Liver (tissue), 3 donors: ENCODE data around the gene RAB32.

Experiments
- GABPA ChIP-seq, 2 donors: IDR thresholded peaks in 1 of 2; conservative IDR thresholded peaks in 1 of 2; 2 replicates each; pipeline ENCODE4 v1.6.1; 2016; ENCODE audit warnings: antibody characterized with exemption in 2 of 2, mild to moderate bottlenecking in 1 of 2, moderate library complexity in 1 of 2
- TF ChIP-seq, protein P1 (sequence below): fragments of 150-350 bp; IDR thresholded peaks from 2 replicates; pipeline ENCODE4 v1.5.1; 2017; ENCODE audit warnings: improper control_type of control experiment, low read depth, low read length; ENCODE audit not compliant: missing input control
- donor health status: healthy.
- donor health status: healthy.

DNA sequence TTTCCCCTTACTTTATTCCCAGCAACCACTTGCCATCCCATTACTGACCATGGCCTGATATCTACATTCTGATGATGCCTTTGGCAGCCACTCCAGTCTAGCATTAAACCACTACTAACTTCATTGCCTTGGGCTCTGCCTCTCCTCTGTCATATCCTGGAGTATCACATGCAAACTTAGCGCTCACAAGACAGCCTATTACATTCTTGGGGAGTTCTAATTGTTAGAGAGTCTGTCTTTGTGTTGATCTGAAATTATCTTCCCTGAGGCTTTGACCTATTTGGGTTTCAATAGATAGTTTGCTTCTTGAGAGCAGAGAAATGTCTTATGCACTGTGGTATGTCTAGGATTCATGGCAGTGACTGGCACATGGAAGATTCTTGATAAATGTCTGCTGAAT, 40.5 kb upstream of the RAB32 start:
- TF ChIP-seq, protein P1, sequence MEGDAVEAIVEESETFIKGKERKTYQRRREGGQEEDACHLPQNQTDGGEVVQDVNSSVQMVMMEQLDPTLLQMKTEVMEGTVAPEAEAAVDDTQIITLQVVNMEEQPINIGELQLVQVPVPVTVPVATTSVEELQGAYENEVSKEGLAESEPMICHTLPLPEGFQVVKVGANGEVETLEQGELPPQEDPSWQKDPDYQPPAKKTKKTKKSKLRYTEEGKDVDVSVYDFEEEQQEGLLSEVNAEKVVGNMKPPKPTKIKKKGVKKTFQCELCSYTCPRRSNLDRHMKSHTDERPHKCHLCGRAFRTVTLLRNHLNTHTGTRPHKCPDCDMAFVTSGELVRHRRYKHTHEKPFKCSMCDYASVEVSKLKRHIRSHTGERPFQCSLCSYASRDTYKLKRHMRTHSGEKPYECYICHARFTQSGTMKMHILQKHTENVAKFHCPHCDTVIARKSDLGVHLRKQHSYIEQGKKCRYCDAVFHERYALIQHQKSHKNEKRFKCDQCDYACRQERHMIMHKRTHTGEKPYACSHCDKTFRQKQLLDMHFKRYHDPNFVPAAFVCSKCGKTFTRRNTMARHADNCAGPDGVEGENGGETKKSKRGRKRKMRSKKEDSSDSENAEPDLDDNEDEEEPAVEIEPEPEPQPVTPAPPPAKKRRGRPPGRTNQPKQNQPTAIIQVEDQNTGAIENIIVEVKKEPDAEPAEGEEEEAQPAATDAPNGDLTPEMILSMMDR, result no peak
- TF ChIP-seq GABPA (IDR thresholded peaks at IDR 0.05 in 1 of 2, conservative IDR thresholded peaks at IDR 0.05 in 1 of 2), result no peak
